HepG2 (cell line): Measurements from ENCODE around the gene SLC9A8. TPM values are rescaled to one million over a fixed set of nuclear protein-coding genes. Genes with fewer than 3 reads are reported as not detected.

ENCODE experiments used
- ARID2 ChIP-seq: sonication (generic); formaldehyde crosslinking; IDR thresholded peaks from 2 replicates; pipeline ENCODE4 v1.8.1; 2022; ENCODE audit warnings: mild to moderate bottlenecking, missing genetic modification reagents, borderline replicate concordance
- CREB1 ChIP-seq, 2 experiments: fragments of 450-650 bp in 1 of 2; IDR thresholded peaks; 2 replicates each; pipeline ENCODE4 v1.6.1; 2016 to 2017; ENCODE audit warnings: control low read depth in 1 of 2, mild to moderate bottlenecking in 1 of 2, missing compliant biosample characterization in 1 of 2, missing genetic modification characterization in 1 of 2
- MAF1 ChIP-seq: sonication (generic); formaldehyde crosslinking; IDR thresholded peaks from 2 replicates; pipeline ENCODE4 v1.5.0; 2020; ENCODE audit warnings: missing genetic modification reagents, borderline replicate concordance
- MAZ ChIP-seq, 2 experiments: sonication (generic) in 1 of 2; formaldehyde crosslinking in 1 of 2; IDR thresholded peaks; 2 replicates each; pipeline versions ENCODE4 v1.5.0 to v1.6.1; 2012 to 2020; ENCODE audit warnings: low read depth in 2 of 2, mild to moderate bottlenecking in 2 of 2, borderline replicate concordance in 1 of 2, improper control_type of control experiment in 1 of 2, low read length in 1 of 2, missing genetic modification reagents in 1 of 2, moderate library complexity in 1 of 2
- NFIC ChIP-seq: IDR thresholded peaks from 2 replicates; pipeline ENCODE4 v1.6.1; 2012; ENCODE audit warnings: mild to moderate bottlenecking, low read length, inconsistent platforms
- NFKBIZ ChIP-seq: IDR thresholded peaks from 2 replicates; pipeline ENCODE4 v1.6.1; 2018; ENCODE audit warnings: missing genetic modification reagents, missing compliant biosample characterization
- ZMYM2 ChIP-seq: sonication (generic); formaldehyde crosslinking; IDR thresholded peaks from 2 replicates; pipeline ENCODE4 v1.8.0; 2022; ENCODE audit warnings: mild to moderate bottlenecking, missing genetic modification reagents
- ZNF256 ChIP-seq: sonication (generic); formaldehyde crosslinking; conservative IDR thresholded peaks from 2 replicates; pipeline ENCODE4 v1.4.0; 2020; ENCODE audit warnings: missing genetic modification reagents
- ZNF3 ChIP-seq: IDR thresholded peaks from 2 replicates; pipeline ENCODE4 v1.7.0; 2017; ENCODE audit warnings: inconsistent platforms
- ZNF530 ChIP-seq: sonication (generic); formaldehyde crosslinking; IDR thresholded peaks from 2 replicates; pipeline ENCODE4 v1.5.0; 2020; ENCODE audit warnings: low read depth, mild to moderate bottlenecking, missing genetic modification reagents
- ZNF549 ChIP-seq: sonication (generic); formaldehyde crosslinking; IDR thresholded peaks from 2 replicates; pipeline ENCODE4 v1.5.0; 2020; ENCODE audit warnings: missing genetic modification reagents
- ZNF652 ChIP-seq: IDR thresholded peaks from 2 replicates; pipeline ENCODE4 v1.6.1; 2016; ENCODE audit warnings: low read depth, borderline replicate concordance
- ZNF746 ChIP-seq: sonication (generic); formaldehyde crosslinking; IDR thresholded peaks from 2 replicates; pipeline ENCODE4 v1.8.0; 2022; ENCODE audit warnings: mild to moderate bottlenecking, missing genetic modification reagents
- ZNF816 ChIP-seq: sonication (generic); formaldehyde crosslinking; IDR thresholded peaks from 2 replicates; pipeline ENCODE4 v1.8.0; 2022; ENCODE audit warnings: missing genetic modification reagents, mild to moderate bottlenecking, borderline replicate concordance
- polyA plus RNA-seq, 8 experiments: library from polyadenylated mRNA; depleted of rRNA in 3 of 8; stranded (reverse) in 7 of 8; unstranded in 1 of 8; fragments of >200 nt; fragmentation: Illumina TruSeq in 4 of 8; extraction: Trizol in 4 of 8; gene quantifications; 2 replicates each; pipeline versions ENCODE4 v1.2.1 to v1.2.3, GENCODE V29; 2011 to 2016; ENCODE audit warnings: low read depth in 4 of 8, missing spikeins in 1 of 8, mixed read lengths in 1 of 8; ENCODE audit not compliant: insufficient read depth in 1 of 8
- total RNA-seq, 5 experiments: library from RNA; depleted of rRNA; stranded (reverse); fragments of >200 nt; fragmentation: Illumina TruSeq; extraction: Trizol; gene quantifications; 2 replicates each; pipeline ENCODE4 v1.2.3, GENCODE V29; 2016; ENCODE audit warnings: low read depth in 1 of 5
- TF ChIP-seq, protein P1 (sequence below): sonication (generic); formaldehyde crosslinking; IDR thresholded peaks from 2 replicates; pipeline ENCODE4 v1.5.0; 2020; ENCODE audit warnings: missing genetic modification reagents
- TF ChIP-seq, protein P2 (sequence below): IDR thresholded peaks from 2 replicates; pipeline ENCODE4 v1.4.0; 2020; ENCODE audit warnings: mild to moderate bottlenecking, missing genetic modification reagents
- TF ChIP-seq, protein P3 (sequence below): sonication (generic); formaldehyde crosslinking; IDR thresholded peaks from 2 replicates; pipeline ENCODE4 v1.8.0; 2022; ENCODE audit warnings: mild to moderate bottlenecking, missing genetic modification reagents, moderate library complexity
- TF ChIP-seq, protein P4 (sequence below): sonication (generic); formaldehyde crosslinking; IDR thresholded peaks from 2 replicates; pipeline ENCODE4 v1.4.0; 2020; ENCODE audit warnings: missing genetic modification reagents, borderline replicate concordance
- TF ChIP-seq, protein P5 (sequence below): sonication (generic); formaldehyde crosslinking; IDR thresholded peaks from 2 replicates; pipeline ENCODE4 v1.8.0; 2022; ENCODE audit warnings: mild to moderate bottlenecking, missing genetic modification reagents, moderate library complexity

SLC9A8 gene
- total and polyA plus RNA-seq, 2 of the 13 experiments (the other 11 are each of a cell fraction or from before 2014, with no cell fraction given): 4.1 to 7.4 TPM

DNA sequence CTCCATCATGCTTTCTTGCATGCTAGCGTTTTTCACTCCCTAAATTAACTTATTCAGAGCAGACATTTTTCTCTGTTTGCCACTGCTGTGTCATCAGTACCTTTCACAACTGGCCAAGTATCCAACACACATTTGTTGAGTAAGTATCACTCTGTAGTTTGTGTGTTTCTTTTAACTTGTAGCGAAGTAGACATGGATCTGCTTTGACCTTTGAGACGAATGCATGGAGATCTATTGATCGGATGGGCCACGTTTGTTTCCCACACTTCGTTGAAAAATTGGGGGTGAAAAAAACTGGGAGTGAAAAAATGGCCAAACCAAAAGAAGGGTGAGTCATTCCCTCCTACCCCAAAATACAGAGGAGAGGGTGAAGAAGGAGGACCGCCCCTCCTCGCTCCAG lies 12.9 kb upstream of the SLC9A8 start (continued):
- TF ChIP-seq, protein P1, sequence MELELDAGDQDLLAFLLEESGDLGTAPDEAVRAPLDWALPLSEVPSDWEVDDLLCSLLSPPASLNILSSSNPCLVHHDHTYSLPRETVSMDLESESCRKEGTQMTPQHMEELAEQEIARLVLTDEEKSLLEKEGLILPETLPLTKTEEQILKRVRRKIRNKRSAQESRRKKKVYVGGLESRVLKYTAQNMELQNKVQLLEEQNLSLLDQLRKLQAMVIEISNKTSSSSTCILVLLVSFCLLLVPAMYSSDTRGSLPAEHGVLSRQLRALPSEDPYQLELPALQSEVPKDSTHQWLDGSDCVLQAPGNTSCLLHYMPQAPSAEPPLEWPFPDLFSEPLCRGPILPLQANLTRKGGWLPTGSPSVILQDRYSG (CRISPR knock-in tag): no peak
- TF ChIP-seq CREB1 (IDR thresholded peaks at IDR 0.05) (no peak), CREB1 (CRISPR knock-in tag; IDR thresholded peaks at IDR 0.05) (peak; percentile 54), ZMYM2 (CRISPR knock-in tag) (no peak; the same call in 1 of the 2 replicates), ARID2 (CRISPR knock-in tag) (no peak), ZNF652 (no peak), NFKBIZ (no peak), ZNF530 (CRISPR knock-in tag) (no peak), ZNF3 (no peak), ZNF816 (CRISPR knock-in tag) (no peak), ZNF746 (no peak), ZNF549 (CRISPR knock-in tag) (no peak), NFIC (peak; percentile 38; the same call in 1 of the 2 replicates), ZNF256 (CRISPR knock-in tag) (no peak), MAZ (IDR thresholded peaks at IDR 0.05; ENCODE audit: borderline replicate concordance, low read depth, low read length) (no peak), MAZ (CRISPR knock-in tag; IDR thresholded peaks at IDR 0.05; ENCODE audit: low read depth) (no peak), MAF1 (CRISPR knock-in tag) (no peak)
- TF ChIP-seq, protein P2, sequence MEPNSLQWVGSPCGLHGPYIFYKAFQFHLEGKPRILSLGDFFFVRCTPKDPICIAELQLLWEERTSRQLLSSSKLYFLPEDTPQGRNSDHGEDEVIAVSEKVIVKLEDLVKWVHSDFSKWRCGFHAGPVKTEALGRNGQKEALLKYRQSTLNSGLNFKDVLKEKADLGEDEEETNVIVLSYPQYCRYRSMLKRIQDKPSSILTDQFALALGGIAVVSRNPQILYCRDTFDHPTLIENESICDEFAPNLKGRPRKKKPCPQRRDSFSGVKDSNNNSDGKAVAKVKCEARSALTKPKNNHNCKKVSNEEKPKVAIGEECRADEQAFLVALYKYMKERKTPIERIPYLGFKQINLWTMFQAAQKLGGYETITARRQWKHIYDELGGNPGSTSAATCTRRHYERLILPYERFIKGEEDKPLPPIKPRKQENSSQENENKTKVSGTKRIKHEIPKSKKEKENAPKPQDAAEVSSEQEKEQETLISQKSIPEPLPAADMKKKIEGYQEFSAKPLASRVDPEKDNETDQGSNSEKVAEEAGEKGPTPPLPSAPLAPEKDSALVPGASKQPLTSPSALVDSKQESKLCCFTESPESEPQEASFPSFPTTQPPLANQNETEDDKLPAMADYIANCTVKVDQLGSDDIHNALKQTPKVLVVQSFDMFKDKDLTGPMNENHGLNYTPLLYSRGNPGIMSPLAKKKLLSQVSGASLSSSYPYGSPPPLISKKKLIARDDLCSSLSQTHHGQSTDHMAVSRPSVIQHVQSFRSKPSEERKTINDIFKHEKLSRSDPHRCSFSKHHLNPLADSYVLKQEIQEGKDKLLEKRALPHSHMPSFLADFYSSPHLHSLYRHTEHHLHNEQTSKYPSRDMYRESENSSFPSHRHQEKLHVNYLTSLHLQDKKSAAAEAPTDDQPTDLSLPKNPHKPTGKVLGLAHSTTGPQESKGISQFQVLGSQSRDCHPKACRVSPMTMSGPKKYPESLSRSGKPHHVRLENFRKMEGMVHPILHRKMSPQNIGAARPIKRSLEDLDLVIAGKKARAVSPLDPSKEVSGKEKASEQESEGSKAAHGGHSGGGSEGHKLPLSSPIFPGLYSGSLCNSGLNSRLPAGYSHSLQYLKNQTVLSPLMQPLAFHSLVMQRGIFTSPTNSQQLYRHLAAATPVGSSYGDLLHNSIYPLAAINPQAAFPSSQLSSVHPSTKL (CRISPR knock-in tag): peak; percentile 75
- TF ChIP-seq, protein P3, sequence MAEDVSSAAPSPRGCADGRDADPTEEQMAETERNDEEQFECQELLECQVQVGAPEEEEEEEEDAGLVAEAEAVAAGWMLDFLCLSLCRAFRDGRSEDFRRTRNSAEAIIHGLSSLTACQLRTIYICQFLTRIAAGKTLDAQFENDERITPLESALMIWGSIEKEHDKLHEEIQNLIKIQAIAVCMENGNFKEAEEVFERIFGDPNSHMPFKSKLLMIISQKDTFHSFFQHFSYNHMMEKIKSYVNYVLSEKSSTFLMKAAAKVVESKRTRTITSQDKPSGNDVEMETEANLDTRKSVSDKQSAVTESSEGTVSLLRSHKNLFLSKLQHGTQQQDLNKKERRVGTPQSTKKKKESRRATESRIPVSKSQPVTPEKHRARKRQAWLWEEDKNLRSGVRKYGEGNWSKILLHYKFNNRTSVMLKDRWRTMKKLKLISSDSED (CRISPR knock-in tag): no peak
- TF ChIP-seq, protein P4, sequence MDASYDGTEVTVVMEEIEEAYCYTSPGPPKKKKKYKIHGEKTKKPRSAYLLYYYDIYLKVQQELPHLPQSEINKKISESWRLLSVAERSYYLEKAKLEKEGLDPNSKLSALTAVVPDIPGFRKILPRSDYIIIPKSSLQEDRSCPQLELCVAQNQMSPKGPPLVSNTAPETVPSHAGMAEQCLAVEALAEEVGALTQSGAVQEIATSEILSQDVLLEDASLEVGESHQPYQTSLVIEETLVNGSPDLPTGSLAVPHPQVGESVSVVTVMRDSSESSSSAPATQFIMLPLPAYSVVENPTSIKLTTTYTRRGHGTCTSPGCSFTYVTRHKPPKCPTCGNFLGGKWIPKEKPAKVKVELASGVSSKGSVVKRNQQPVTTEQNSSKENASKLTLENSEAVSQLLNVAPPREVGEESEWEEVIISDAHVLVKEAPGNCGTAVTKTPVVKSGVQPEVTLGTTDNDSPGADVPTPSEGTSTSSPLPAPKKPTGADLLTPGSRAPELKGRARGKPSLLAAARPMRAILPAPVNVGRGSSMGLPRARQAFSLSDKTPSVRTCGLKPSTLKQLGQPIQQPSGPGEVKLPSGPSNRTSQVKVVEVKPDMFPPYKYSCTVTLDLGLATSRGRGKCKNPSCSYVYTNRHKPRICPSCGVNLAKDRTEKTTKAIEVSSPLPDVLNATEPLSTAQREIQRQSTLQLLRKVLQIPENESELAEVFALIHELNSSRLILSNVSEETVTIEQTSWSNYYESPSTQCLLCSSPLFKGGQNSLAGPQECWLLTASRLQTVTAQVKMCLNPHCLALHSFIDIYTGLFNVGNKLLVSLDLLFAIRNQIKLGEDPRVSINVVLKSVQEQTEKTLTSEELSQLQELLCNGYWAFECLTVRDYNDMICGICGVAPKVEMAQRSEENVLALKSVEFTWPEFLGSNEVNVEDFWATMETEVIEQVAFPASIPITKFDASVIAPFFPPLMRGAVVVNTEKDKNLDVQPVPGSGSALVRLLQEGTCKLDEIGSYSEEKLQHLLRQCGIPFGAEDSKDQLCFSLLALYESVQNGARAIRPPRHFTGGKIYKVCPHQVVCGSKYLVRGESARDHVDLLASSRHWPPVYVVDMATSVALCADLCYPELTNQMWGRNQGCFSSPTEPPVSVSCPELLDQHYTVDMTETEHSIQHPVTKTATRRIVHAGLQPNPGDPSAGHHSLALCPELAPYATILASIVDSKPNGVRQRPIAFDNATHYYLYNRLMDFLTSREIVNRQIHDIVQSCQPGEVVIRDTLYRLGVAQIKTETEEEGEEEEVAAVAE (CRISPR knock-in tag): no peak
- TF ChIP-seq, protein P5, sequence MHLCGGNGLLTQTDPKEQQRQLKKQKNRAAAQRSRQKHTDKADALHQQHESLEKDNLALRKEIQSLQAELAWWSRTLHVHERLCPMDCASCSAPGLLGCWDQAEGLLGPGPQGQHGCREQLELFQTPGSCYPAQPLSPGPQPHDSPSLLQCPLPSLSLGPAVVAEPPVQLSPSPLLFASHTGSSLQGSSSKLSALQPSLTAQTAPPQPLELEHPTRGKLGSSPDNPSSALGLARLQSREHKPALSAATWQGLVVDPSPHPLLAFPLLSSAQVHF (CRISPR knock-in tag): no peak
